ENCODE measurements around the gene GALNT2. TPM values are rescaled to one million over a fixed set of nuclear protein-coding genes. Genes with fewer than 3 reads are reported as not detected.

GALNT2 gene
- total RNA-seq, 4 donors from 2014 or later = 47.9 to 78.6 (median 60.0) TPM

GRCh38 chr1:230199034-230199433, 132.0 kb downstream of the GALNT2 start:
- H3K4me3 ChIP-seq = no peak overlapping the region
- H3K27ac ChIP-seq = no peak overlapping the region
- no peak for DNase-seq (ENCODE audit: low spot score in 2 of 2)
- no peaks in the 10 kb centered on the region for H3K9me3 ChIP-seq
- H3K36me3 ChIP-seq = peaks cover 0 to 37% (median 0%) of the 10 kb centered on the region in 3 donors
- WGBS, 2 donors = 75% methylated on average over 7 of the region's 7 CpGs
- no peaks in the 10 kb centered on the region for H3K27me3 ChIP-seq
- TF ChIP-seq CTCF (IDR thresholded peaks at IDR 0.05) = no peak
- no peak for TF ChIP-seq POLR2A (IDR thresholded peaks at IDR 0.05)
- TF ChIP-seq EP300 (IDR thresholded peaks at IDR 0.05) = no peak
- peaks cover 0 to 17% (median 0%) of the 10 kb centered on the region in 4 donors for H3K4me1 ChIP-seq

- Histone ChIP-seq H3K9me3 (no peaks in the 10 kb centered on the region), H3K27me3 (no peaks in the 10 kb centered on the region), H3K36me3 (peaks cover 0 to 43% (median 0%) of the 10 kb centered on the region in 3 donors), H3K4me3 (no peak overlapping the region), H3K4me1 (peaks cover 0 to 14% (median 0%) of the 10 kb centered on the region in 4 donors), H3K27ac (no peak overlapping the region)
- no peak for DNase-seq (ENCODE audit: low spot score in 2 of 2)
- 96 to 97% methylated on average over 4 of the region's 4 CpGs for WGBS, 2 donors
- TF ChIP-seq EP300 (IDR thresholded peaks at IDR 0.05) (no peak), POLR2A (IDR thresholded peaks at IDR 0.05) (no peak), CTCF (IDR thresholded peaks at IDR 0.05) (no peak)
These were observed 132.5 kb downstream of the GALNT2 start for GRCh38 chr1:230199554-230199953.

- TF ChIP-seq CTCF (IDR thresholded peaks at IDR 0.05) (no peak), EP300 (IDR thresholded peaks at IDR 0.05) (no peak), POLR2A (IDR thresholded peaks at IDR 0.05) (no peak)
- Histone ChIP-seq H3K27me3 (no peaks in the 10 kb centered on the region), H3K36me3 (peaks cover 0 to 48% (median 0%) of the 10 kb centered on the region in 3 donors), H3K4me3 (no peak overlapping the region), H3K9me3 (no peaks in the 10 kb centered on the region), H3K4me1 (peaks cover 0 to 19% (median 0%) of the 10 kb centered on the region in 4 donors), H3K27ac (no peak overlapping the region)
- WGBS, 2 donors = 95 to 98% methylated on average over 9 of the region's 9 CpGs
- no peak for DNase-seq (ENCODE audit: low spot score in 2 of 2)
These were observed 133.2 kb downstream of the GALNT2 start for GRCh38 chr1:230200276-230200675.

- no peak for TF ChIP-seq EP300 (IDR thresholded peaks at IDR 0.05)
- no peak for TF ChIP-seq POLR2A (IDR thresholded peaks at IDR 0.05)
- no peak for TF ChIP-seq CTCF (IDR thresholded peaks at IDR 0.05)
These were observed 134.4 kb downstream of the GALNT2 start for GRCh38 chr1:230201445-230201844.

GRCh38 chr1:230204842-230205241, 137.8 kb downstream of the GALNT2 start:
- H3K27ac ChIP-seq = peak overlapping the region in 2 of 4 donors; percentile 8 to 42
- H3K27me3 ChIP-seq = no peaks in the 10 kb centered on the region
- peaks cover 0 to 37% (median 0%) of the 10 kb centered on the region in 3 donors for H3K36me3 ChIP-seq
- H3K4me3 ChIP-seq = no peak overlapping the region
- TF ChIP-seq POLR2A (IDR thresholded peaks at IDR 0.05) (no peak), EP300 (IDR thresholded peaks at IDR 0.05) (no peak)
- peaks cover 0 to 48% (median 20%) of the 10 kb centered on the region in 4 donors for H3K4me1 ChIP-seq
- no peak for DNase-seq (ENCODE audit: low spot score in 2 of 2)
- 50 to 55% methylated on average over 3 of the region's 3 CpGs for WGBS, 2 donors
- no peaks in the 10 kb centered on the region for H3K9me3 ChIP-seq

More at GRCh38 chr1:230201445-230201844, 134.4 kb downstream of the GALNT2 start:
- Histone ChIP-seq H3K9me3 (no peaks in the 10 kb centered on the region), H3K27ac (no peak overlapping the region), H3K36me3 (peaks cover 0 to 51% (median 0%) of the 10 kb centered on the region in 3 donors), H3K4me3 (no peak overlapping the region), H3K27me3 (no peaks in the 10 kb centered on the region), H3K4me1 (peaks cover 0 to 30% (median under 1%) of the 10 kb centered on the region in 4 donors)
- no peak for DNase-seq (ENCODE audit: low spot score in 2 of 2)
- WGBS, 2 donors = 74 to 80% methylated on average over 9 of the region's 9 CpGs

Measured in tibial nerve (tissue), 4 donors.